Adrenal gland (tissue), 12 donors: ENCODE data around the gene CPNE8. TPM values are rescaled to one million over a fixed set of nuclear protein-coding genes. Genes with fewer than 3 reads are reported as not detected.

Source experiments
- DNase-seq, 7 donors: peaks; one replicate each; pipeline ENCODE4 v3.0.0-alpha.2; 2019 to 2020
- H3K27ac ChIP-seq, 5 donors: fragments of 200-600 bp; sonication (generic) in 4 of 5; 1 replicate in 3 of 5; 2 replicates in 2 of 5; pipeline versions ENCODE4 v1.5.1 to v1.8.0; 2016 to 2020; ENCODE audit warnings: mild to moderate bottlenecking in 1 of 5
- H3K27me3 ChIP-seq: fragments of 200-600 bp; 2 replicates; pipeline ENCODE4 v1.8.0; 2021
- H3K36me3 ChIP-seq, 2 donors: fragments of 200-600 bp; replicated peaks in 1 of 2; 1 replicate in 1 of 2; 2 replicates in 1 of 2; pipeline versions ENCODE4 v1.5.1 to v1.8.0; 2018 to 2022
- H3K4me1 ChIP-seq, 2 donors: fragments of 200-600 bp; replicated peaks in 1 of 2; 1 replicate in 1 of 2; 2 replicates in 1 of 2; pipeline versions ENCODE4 v1.5.1 to v1.8.0; 2018 to 2021
- H3K4me3 ChIP-seq, 4 donors: fragments of 200-600 bp; sonication (generic) in 3 of 4; one replicate each; pipeline ENCODE4 v1.5.1; 2016 to 2018
- H3K9me3 ChIP-seq, 3 donors: fragments of 200-600 bp; sonication (generic) in 1 of 3; replicated peaks in 1 of 3; 1 replicate in 2 of 3; 2 replicates in 1 of 3; pipeline versions ENCODE4 v1.5.1 to v1.8.0; 2016 to 2021
- POLR2A ChIP-seq, 2 donors: fragments of 450-650 bp; IDR thresholded peaks; one replicate each; pipeline ENCODE4 v1.6.1; 2017; ENCODE audit warnings: antibody characterized with exemption in 2 of 2, mild to moderate bottlenecking in 2 of 2, moderate library complexity in 1 of 2
- WGBS, 4 donors: extraction: QIAGEN DNeasy Blood & Tissue Kit in 2 of 4; methylation state at CpG; one replicate each; pipeline versions ENCODE4 v1.1.5 to v1.1.7; 2013 to 2017; 5-methylcytosine and 5-hydroxymethylcytosine counted together
- intact Hi-C, 2 donors: fragments of 100-400 bp; cut with DNase I; formaldehyde crosslinking; loops; one replicate each; pipeline versions ENCODE4 v1.14.1 to v1.15.0; 2022 to 2023
- polyA plus RNA-seq, 3 donors: library from polyadenylated mRNA; stranded (reverse); fragments of 200-250 nt in 2 of 3; fragments of 350-450 nt in 1 of 3; fragmentation: Illumina TruSeq in 1 of 3; extraction: RNeasy Lipid Tissue Mini Kit (QIAGEN cat#74804) in 1 of 3; gene quantifications; one replicate each; pipeline ENCODE4 v1.2.3, GENCODE V29; 2013 to 2014
- total RNA-seq, 9 donors: library from RNA; depleted of rRNA in 4 of 9; stranded (reverse); fragments of >200 nt in 4 of 9; fragments of 120-200 nt in 1 of 9; fragmentation: NEBNext Ultra II Directional in 1 of 9; extraction: Animal tissue kit (Norgen Biotek cat#: 25700) in 1 of 9; gene quantifications; one replicate each; pipeline versions ENCODE4 v1.1.0 to v1.2.4, GENCODE V29; 2013 to 2023
- TF ChIP-seq, protein P1 (sequence below), 6 experiments: fragments of 450-650 bp in 4 of 6; fragments of 200-600 bp in 2 of 6; sonication (generic) in 1 of 6; IDR thresholded peaks; 1 replicate in 5 of 6; 2 replicates in 1 of 6; pipeline versions ENCODE4 v1.5.1 to v1.8.0; 2016 to 2021; ENCODE audit warnings: antibody characterized with exemption in 6 of 6, mild to moderate bottlenecking in 2 of 6, moderate library complexity in 1 of 6
- donor health status: healthy with polysubstance abuse.
- donor health status: Bipolar disorder and iron deficiency.
- donor health status: DM: yes; HTN: yes; CAD: no.
- donor health status: DM: no; HTN: no; CAD: no.
- donor health status: DM: no; HTN: no; CAD: no.
- donor health status: DM: yes; HTN: yes; CAD: no.

Gene CPNE8
- total and polyA plus RNA-seq, 12 donors: 5.8 to 36.3 (median 17.4) TPM

DNA sequence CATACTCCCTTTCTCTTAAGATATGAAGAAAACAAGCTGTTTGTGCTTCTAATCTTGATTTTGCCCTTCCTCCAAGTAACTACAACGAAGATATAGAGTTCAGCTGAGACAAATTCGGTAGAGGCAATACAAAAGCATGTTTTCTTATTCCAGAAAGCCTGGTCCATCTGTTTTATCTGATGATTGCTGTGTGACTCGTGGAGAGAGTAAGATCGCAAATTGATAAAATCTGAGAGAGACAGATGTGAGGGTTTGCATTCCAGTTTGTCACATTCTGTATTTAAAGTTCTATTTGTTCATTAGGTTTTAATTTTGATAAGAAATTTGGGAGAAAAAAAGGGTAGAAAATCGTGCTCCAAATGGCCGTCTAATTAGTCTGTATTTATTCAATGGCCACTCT is 192.1 kb downstream of the CPNE8 start:
- Histone ChIP-seq H3K36me3 (no peaks in the 10 kb centered on the region), H3K4me3 (no peak overlapping the region), H3K27me3 (no peaks in the 10 kb centered on the region), H3K9me3 (no peaks in the 10 kb centered on the region), H3K4me1 (no peaks in the 10 kb centered on the region), H3K27ac (no peak overlapping the region)
- intact Hi-C loops: no loop called here
- no peak for DNase-seq
- no peak for TF ChIP-seq POLR2A (IDR thresholded peaks at IDR 0.05)
- TF ChIP-seq, protein P1, sequence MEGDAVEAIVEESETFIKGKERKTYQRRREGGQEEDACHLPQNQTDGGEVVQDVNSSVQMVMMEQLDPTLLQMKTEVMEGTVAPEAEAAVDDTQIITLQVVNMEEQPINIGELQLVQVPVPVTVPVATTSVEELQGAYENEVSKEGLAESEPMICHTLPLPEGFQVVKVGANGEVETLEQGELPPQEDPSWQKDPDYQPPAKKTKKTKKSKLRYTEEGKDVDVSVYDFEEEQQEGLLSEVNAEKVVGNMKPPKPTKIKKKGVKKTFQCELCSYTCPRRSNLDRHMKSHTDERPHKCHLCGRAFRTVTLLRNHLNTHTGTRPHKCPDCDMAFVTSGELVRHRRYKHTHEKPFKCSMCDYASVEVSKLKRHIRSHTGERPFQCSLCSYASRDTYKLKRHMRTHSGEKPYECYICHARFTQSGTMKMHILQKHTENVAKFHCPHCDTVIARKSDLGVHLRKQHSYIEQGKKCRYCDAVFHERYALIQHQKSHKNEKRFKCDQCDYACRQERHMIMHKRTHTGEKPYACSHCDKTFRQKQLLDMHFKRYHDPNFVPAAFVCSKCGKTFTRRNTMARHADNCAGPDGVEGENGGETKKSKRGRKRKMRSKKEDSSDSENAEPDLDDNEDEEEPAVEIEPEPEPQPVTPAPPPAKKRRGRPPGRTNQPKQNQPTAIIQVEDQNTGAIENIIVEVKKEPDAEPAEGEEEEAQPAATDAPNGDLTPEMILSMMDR (IDR thresholded peaks at IDR 0.05): no peak
- WGBS, 4 donors: 75 to 79% (median 76%) methylated on average over 6 of the region's 6 CpGs

DNA sequence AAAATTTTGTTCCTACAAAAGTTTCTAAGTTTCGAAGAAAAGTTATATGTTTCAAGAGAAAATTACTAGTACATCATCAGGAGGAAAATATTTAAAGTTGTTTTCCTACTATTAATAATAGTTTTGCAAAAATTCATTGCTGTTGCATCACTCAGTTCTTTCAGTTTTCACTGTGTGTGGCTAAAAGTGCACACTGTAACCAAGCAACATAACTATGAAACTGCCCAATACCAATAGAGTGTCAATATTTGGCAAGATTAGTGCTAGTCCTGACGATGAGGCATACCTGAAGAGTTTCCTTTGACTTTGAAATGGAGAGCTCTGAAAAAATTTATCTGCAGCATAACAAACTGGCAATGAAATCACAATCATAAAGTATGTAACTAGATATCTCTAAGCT is 194.3 kb downstream of the CPNE8 start:
- no peaks in the 10 kb centered on the region for H3K27me3 ChIP-seq
- 89 to 97% (median 93%) methylated on average over 2 of the region's 2 CpGs for WGBS, 4 donors
- no peaks in the 10 kb centered on the region for H3K4me1 ChIP-seq
- no peak for TF ChIP-seq POLR2A (IDR thresholded peaks at IDR 0.05)
- TF ChIP-seq, protein P1 (IDR thresholded peaks at IDR 0.05): no peak
- DNase-seq: no peak
- no peak overlapping the region for H3K27ac ChIP-seq
- intact Hi-C loops: no loop called here
- no peaks in the 10 kb centered on the region for H3K36me3 ChIP-seq
- no peaks in the 10 kb centered on the region for H3K9me3 ChIP-seq
- no peak overlapping the region for H3K4me3 ChIP-seq

DNA sequence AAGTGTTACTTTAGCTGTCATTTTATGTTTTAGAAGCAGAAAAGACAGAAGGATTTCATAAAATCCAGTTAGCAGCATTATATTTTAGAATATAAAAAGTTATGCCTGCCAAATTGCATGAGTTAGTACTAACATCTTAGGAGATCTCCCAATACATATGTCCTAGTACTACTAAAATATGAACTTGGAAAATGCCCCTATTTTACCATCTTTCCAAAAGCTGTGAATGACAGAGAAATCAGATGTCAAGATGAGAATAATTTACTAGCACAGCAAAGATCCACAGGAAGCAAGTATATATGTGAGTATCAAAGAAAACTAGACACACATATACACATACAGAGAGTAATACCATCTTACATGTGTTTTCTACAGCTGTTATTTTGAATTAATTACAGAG is 196.9 kb downstream of the CPNE8 start:
- intact Hi-C loops: no loop called here
- TF ChIP-seq, protein P1 (IDR thresholded peaks at IDR 0.05): no peak
- TF ChIP-seq POLR2A (IDR thresholded peaks at IDR 0.05): no peak
- Histone ChIP-seq H3K4me1 (no peaks in the 10 kb centered on the region), H3K27me3 (no peaks in the 10 kb centered on the region), H3K36me3 (no peaks in the 10 kb centered on the region), H3K27ac (no peak overlapping the region), H3K4me3 (no peak overlapping the region), H3K9me3 (no peaks in the 10 kb centered on the region)
- DNase-seq: no peak

DNA sequence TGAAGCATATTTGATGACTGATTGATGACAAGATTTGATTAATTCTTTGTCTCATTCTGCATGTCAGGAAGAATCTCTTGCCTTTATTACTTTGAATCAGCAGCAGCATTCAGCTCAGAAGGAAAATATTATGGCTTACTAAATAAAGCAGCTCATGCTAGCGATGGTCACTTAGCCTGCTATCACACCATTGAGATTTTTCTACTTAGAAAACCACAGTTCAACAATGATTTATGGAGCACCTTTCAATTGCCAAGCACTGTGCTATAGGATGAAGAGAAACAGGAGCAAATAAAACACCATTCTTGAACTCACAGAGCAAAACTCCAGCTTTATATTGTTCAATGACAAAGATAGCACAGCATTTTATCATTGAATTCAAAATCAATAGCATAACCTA is 197.7 kb downstream of the CPNE8 start:
- H3K27ac ChIP-seq: no peak overlapping the region
- intact Hi-C loops: no loop called here
- no peak for DNase-seq
- TF ChIP-seq, protein P1 (IDR thresholded peaks at IDR 0.05): no peak
- TF ChIP-seq POLR2A (IDR thresholded peaks at IDR 0.05): no peak
- H3K4me3 ChIP-seq: no peak overlapping the region
- no peaks in the 10 kb centered on the region for H3K27me3 ChIP-seq
- no peaks in the 10 kb centered on the region for H3K36me3 ChIP-seq
- WGBS, 4 donors: 85 to 97% (median 92%) methylated on average over 1 of the region's 1 CpG
- H3K4me1 ChIP-seq: no peaks in the 10 kb centered on the region
- H3K9me3 ChIP-seq: no peaks in the 10 kb centered on the region
